Measurements from ENCODE around the gene SCYGR8.

SCYGR8 gene

GRCh38 chr2:227783404-227784138 is 37.9 kb downstream of the SCYGR8 start:
- Histone ChIP-seq H3K9me3 (ENCODE audit: control insufficient read depth, low read depth, low read length) (no peaks in the 10 kb centered on the region), H3K27ac (ENCODE audit: low read length) (no peak overlapping the region), H3K27me3 (ENCODE audit: control insufficient read depth, insufficient read depth, low read length) (no peaks in the 10 kb centered on the region), H3K4me3 (ENCODE audit: low read length) (no peak overlapping the region), H3K36me3 (ENCODE audit: control insufficient read depth, low read depth, low read length) (no peaks in the 10 kb centered on the region), H3K4me1 (ENCODE audit: control insufficient read depth, low read depth, low read length) (no peaks in the 10 kb centered on the region), H3K9ac (ENCODE audit: low read length) (no peak overlapping the region)

DNA sequence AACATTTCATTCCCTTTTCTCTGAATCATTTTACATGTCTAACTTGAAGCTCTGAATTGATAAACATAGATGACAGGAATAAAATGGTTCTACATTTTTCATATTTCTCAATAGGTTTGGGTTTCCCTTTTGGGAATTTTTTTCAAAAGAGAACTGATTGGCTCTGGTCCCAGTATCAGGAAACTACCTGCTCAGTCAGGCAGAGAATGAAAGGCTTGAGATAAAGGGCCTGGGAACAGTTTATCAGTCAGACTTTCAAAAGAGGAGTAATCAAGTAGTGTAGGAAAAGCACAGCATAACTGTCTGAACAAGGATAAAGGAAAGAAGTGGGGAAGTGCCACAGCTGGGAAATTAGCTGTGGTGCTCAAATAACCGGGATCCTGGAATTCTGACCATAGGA is 39.6 kb downstream of the SCYGR8 start:
- Histone ChIP-seq H3K9me3 (ENCODE audit: control insufficient read depth, low read depth, low read length) (no peaks in the 10 kb centered on the region), H3K4me3 (ENCODE audit: low read length) (no peak overlapping the region), H3K36me3 (ENCODE audit: control insufficient read depth, low read depth, low read length) (no peaks in the 10 kb centered on the region), H3K27ac (ENCODE audit: low read length) (no peak overlapping the region), H3K9ac (ENCODE audit: low read length) (no peak overlapping the region), H3K4me1 (ENCODE audit: control insufficient read depth, low read depth, low read length) (no peaks in the 10 kb centered on the region), H3K27me3 (ENCODE audit: control insufficient read depth, insufficient read depth, low read length) (no peaks in the 10 kb centered on the region)

DNA sequence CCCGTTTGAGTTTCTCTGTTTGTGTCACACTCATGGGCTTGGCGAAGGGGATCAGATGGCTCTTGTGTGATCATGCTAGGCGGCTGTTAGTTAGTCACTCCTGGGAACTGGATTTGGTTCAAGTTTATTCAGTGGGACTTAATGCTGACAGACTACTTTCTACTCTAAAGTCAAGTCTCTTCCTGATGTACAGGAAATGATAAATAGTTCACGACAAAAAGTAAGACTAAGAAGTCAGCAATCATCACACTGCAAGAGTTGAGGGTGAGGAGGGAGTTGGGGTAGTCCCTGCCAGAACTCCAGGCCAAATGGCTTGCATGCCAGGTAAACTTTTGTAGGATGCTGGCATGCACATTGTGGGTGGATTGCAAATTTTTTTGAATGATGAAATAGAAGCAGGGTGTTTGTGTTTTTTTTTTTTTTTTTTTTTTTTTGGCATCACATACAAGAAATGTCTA is 42.9 kb downstream of the SCYGR8 start:
- Histone ChIP-seq H3K4me3 (ENCODE audit: low read length) (no peak overlapping the region), H3K36me3 (ENCODE audit: control insufficient read depth, low read depth, low read length) (no peaks in the 10 kb centered on the region), H3K27me3 (ENCODE audit: control insufficient read depth, insufficient read depth, low read length) (no peaks in the 10 kb centered on the region), H3K9me3 (ENCODE audit: control insufficient read depth, low read depth, low read length) (no peaks in the 10 kb centered on the region), H3K27ac (ENCODE audit: low read length) (no peak overlapping the region), H3K4me1 (ENCODE audit: control insufficient read depth, low read depth, low read length) (no peaks in the 10 kb centered on the region), H3K9ac (ENCODE audit: low read length) (no peak overlapping the region)

DNA sequence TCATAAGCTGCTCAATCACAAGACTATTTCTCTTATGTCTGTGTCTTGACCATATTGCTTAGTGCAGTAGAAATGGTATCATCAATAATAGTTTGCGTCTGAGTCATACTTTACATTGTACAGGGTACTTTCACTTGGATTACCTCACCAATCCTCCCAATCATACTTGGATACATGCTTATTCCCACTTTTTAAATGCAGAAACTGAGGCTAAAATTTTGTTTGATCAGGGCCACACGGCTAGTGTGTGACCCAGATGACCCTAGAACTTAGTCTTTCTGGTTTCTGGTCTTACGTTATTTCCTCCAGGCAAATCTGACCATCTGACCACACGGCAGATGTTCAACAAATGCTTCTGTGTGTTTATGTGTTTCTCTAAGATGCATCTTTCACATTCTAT is 44.1 kb downstream of the SCYGR8 start:
- H3K4me1 ChIP-seq (ENCODE audit: control insufficient read depth, low read depth, low read length) = no peaks in the 10 kb centered on the region
- no peaks in the 10 kb centered on the region for H3K36me3 ChIP-seq (ENCODE audit: control insufficient read depth, low read depth, low read length)
- H3K9ac ChIP-seq (ENCODE audit: low read length) = no peak overlapping the region
- no peaks in the 10 kb centered on the region for H3K9me3 ChIP-seq (ENCODE audit: control insufficient read depth, low read depth, low read length)
- no peak overlapping the region for H3K4me3 ChIP-seq (ENCODE audit: low read length)
- no peaks in the 10 kb centered on the region for H3K27me3 ChIP-seq (ENCODE audit: control insufficient read depth, insufficient read depth, low read length)
- no peak overlapping the region for H3K27ac ChIP-seq (ENCODE audit: low read length)

DNA sequence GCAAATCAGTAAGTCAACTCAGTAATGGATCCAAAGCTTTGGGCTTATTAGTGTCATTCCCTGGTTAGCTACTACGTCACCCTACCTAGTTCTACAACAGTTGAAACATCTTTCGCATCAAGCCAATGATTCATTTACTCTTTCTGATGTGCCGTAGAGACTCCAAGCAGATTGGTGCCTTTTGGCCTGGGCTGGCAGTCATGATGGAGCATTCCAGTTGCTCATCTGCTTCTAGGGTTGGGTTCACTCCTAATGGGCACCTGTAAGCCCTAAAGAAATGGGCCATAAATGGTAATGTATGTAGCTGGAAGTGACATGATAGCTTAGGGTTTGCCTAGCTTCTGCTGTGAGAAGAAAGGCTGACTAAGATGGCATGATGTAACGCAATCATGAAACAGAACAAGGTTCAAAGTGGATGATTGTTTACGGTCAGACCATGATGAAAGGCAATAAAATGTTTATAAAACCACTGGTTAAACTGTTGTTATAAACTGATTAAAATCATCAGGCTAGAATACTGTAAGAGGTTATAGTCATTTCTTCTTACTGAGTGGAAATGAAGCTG is 47.5 kb downstream of the SCYGR8 start:
- H3K27ac ChIP-seq (ENCODE audit: low read length) = no peak overlapping the region
- no peak overlapping the region for H3K4me3 ChIP-seq (ENCODE audit: low read length)
- H3K27me3 ChIP-seq (ENCODE audit: control insufficient read depth, insufficient read depth, low read length) = no peaks in the 10 kb centered on the region
- no peaks in the 10 kb centered on the region for H3K9me3 ChIP-seq (ENCODE audit: control insufficient read depth, low read depth, low read length)
- H3K4me1 ChIP-seq (ENCODE audit: control insufficient read depth, low read depth, low read length) = no peaks in the 10 kb centered on the region
- H3K36me3 ChIP-seq (ENCODE audit: control insufficient read depth, low read depth, low read length) = no peaks in the 10 kb centered on the region
- no peak overlapping the region for H3K9ac ChIP-seq (ENCODE audit: low read length)

All from iPS-18a (cell line).